Upper lobe of left lung (tissue), 6 donors: ENCODE results near the gene TSPEAR. TPM values are rescaled to one million over a fixed set of nuclear protein-coding genes. Genes with fewer than 3 reads are reported as not detected.
A peak's percentile ranks its signal among the peaks of the same experiment; 100 is the strongest.

Source experiments
- ATAC-seq, 2 donors: fragments of 200-7000 bp; cut with Tn5 transposase; one replicate each; pipeline ENCODE4 v1.9.1; 2022; ENCODE audit warnings: mild to moderate bottlenecking in 2 of 2, moderate library complexity in 2 of 2; ENCODE audit not compliant: low FRiP score in 2 of 2
- DNase-seq, 2 donors: peaks; one replicate each; pipeline ENCODE4 v3.0.0-alpha.2; 2019 to 2020
- H3K27ac ChIP-seq, 4 donors: fragments of 200-600 bp; sonication (generic); one replicate each; pipeline ENCODE4 v1.5.1; 2016 to 2019
- H3K27me3 ChIP-seq, 4 donors: fragments of 200-600 bp; sonication (generic); one replicate each; pipeline ENCODE4 v1.5.1; 2017 to 2019
- H3K36me3 ChIP-seq, 4 donors: fragments of 200-600 bp; sonication (generic); one replicate each; pipeline ENCODE4 v1.5.1; 2016 to 2019
- H3K4me1 ChIP-seq, 4 donors: fragments of 200-600 bp; sonication (generic); one replicate each; pipeline ENCODE4 v1.5.1; 2018 to 2019
- H3K4me3 ChIP-seq, 4 donors: fragments of 200-600 bp; sonication (generic); one replicate each; pipeline ENCODE4 v1.5.1; 2017 to 2019; ENCODE audit warnings: mild to moderate bottlenecking in 2 of 4, moderate library complexity in 1 of 4
- H3K9me3 ChIP-seq, 4 donors: fragments of 200-600 bp; sonication (generic); one replicate each; pipeline ENCODE4 v1.5.1; 2018 to 2019
- CTCF ChIP-seq, 6 experiments: fragments of 450-650 bp in 4 of 6; fragments of 200-600 bp in 2 of 6; sonication (generic) in 2 of 6; IDR thresholded peaks; one replicate each; pipeline ENCODE4 v1.5.1; 2016 to 2019; ENCODE audit warnings: antibody characterized with exemption in 6 of 6
- EP300 ChIP-seq, 4 donors: sonication (generic); formaldehyde crosslinking; IDR thresholded peaks; one replicate each; pipeline ENCODE4 v1.5.1; 2017; ENCODE audit warnings: antibody characterized with exemption in 4 of 4, control low read depth in 2 of 4
- POLR2A ChIP-seq, 4 donors: fragments of 450-650 bp; IDR thresholded peaks; one replicate each; pipeline ENCODE4 v1.5.1; 2016 to 2017; ENCODE audit warnings: antibody characterized with exemption in 4 of 4, mild to moderate bottlenecking in 2 of 4
- POLR2AphosphoS5 ChIP-seq, 2 donors: sonication (generic); formaldehyde crosslinking; IDR thresholded peaks; one replicate each; pipeline ENCODE4 v1.5.1; 2017; ENCODE audit warnings: antibody characterized with exemption in 2 of 2
- WGBS, 2 donors: methylation state at CpG; one replicate each; pipeline ENCODE4 v1.1.5; 2017 to 2018; 5-methylcytosine and 5-hydroxymethylcytosine counted together
- total RNA-seq, 6 donors: library from RNA; depleted of rRNA in 4 of 6; stranded (reverse); fragments of >200 nt in 4 of 6; gene quantifications; one replicate each; pipeline versions ENCODE4 v1.1.0 to v1.2.1, GENCODE V29; 2016 to 2021
- donor health status: DM: no; HTN: no; CAD: no; lungs with moderate emphysema.
- donor health status: DM: no; HTN: yes; CAD: no; lungs with severe emphysema.

The TSPEAR gene
- total RNA-seq, 6 donors from 2014 or later: 0.14 to 0.17 TPM; not detected in 4

GRCh38 chr21:44513389-44514217 lies 197.8 kb downstream of the TSPEAR start:
- no peak for ATAC-seq
- Histone ChIP-seq H3K27ac (no peak overlapping the region), H3K36me3 (no peaks in the 10 kb centered on the region), H3K27me3 (no peaks in the 10 kb centered on the region), H3K9me3 (no peaks in the 10 kb centered on the region), H3K4me1 (peaks cover 0 to 12% (median 10%) of the 10 kb centered on the region in 4 donors), H3K4me3 (no peak overlapping the region)
- DNase-seq: peak in 1 of 2 donors; percentile 64
- TF ChIP-seq POLR2AphosphoS5 (IDR thresholded peaks at IDR 0.05): no peak
- no peak for TF ChIP-seq POLR2A (IDR thresholded peaks at IDR 0.05)
- no peak for TF ChIP-seq EP300 (IDR thresholded peaks at IDR 0.05)
- TF ChIP-seq CTCF (IDR thresholded peaks at IDR 0.05): no peak
- 83% methylated on average over 12 of the region's 15 CpGs; no CpG with 5 or more reads in 1 of the 2 donors for WGBS, 2 donors

- WGBS, 2 donors: 78 to 86% methylated on average over 19 to 21 of the region's 21 CpGs
- no peak for DNase-seq
- no peak for TF ChIP-seq EP300 (IDR thresholded peaks at IDR 0.05)
- Histone ChIP-seq H3K4me1 (peaks cover 0 to 12% (median 10%) of the 10 kb centered on the region in 4 donors), H3K9me3 (no peaks in the 10 kb centered on the region), H3K4me3 (no peak overlapping the region), H3K27me3 (no peaks in the 10 kb centered on the region), H3K27ac (no peak overlapping the region), H3K36me3 (no peaks in the 10 kb centered on the region)
- ATAC-seq: no peak
Observed at GRCh38 chr21:44512496-44513388, 198.6 kb downstream of the TSPEAR start.

DNA sequence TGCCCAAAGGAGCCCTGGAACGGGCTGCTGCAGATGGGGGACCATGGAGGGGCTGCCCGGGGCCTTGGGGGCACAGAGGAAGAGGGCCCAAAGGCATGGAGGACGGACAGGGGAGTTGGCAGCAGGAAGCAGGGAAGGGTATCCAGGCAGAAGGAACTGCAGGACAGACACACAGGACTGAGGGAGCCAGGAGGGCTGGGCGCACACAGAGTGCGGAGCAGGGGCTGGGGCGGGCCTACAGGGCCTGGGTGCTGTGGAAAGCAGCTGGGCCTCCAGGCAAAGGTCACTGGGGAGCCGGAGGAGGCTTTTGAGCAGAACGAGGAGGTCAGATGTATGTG lies 199.5 kb downstream of the TSPEAR start:
- 78 to 85% methylated on average over 8 of the region's 8 CpGs for WGBS, 2 donors
- DNase-seq (peak in 1 of 2 donors; percentile 66), ATAC-seq (no peak)
- no peaks in the 10 kb centered on the region for H3K9me3 ChIP-seq
- H3K27ac ChIP-seq: no peak overlapping the region
- no peaks in the 10 kb centered on the region for H3K36me3 ChIP-seq
- TF ChIP-seq POLR2A (IDR thresholded peaks at IDR 0.05): no peak
- no peak for TF ChIP-seq POLR2AphosphoS5 (IDR thresholded peaks at IDR 0.05)
- TF ChIP-seq EP300 (IDR thresholded peaks at IDR 0.05): no peak
- no peak for TF ChIP-seq CTCF (IDR thresholded peaks at IDR 0.05)
- peaks cover 0 to 12% (median 10%) of the 10 kb centered on the region in 4 donors for H3K4me1 ChIP-seq
- no peaks in the 10 kb centered on the region for H3K27me3 ChIP-seq
- no peak overlapping the region for H3K4me3 ChIP-seq

DNA sequence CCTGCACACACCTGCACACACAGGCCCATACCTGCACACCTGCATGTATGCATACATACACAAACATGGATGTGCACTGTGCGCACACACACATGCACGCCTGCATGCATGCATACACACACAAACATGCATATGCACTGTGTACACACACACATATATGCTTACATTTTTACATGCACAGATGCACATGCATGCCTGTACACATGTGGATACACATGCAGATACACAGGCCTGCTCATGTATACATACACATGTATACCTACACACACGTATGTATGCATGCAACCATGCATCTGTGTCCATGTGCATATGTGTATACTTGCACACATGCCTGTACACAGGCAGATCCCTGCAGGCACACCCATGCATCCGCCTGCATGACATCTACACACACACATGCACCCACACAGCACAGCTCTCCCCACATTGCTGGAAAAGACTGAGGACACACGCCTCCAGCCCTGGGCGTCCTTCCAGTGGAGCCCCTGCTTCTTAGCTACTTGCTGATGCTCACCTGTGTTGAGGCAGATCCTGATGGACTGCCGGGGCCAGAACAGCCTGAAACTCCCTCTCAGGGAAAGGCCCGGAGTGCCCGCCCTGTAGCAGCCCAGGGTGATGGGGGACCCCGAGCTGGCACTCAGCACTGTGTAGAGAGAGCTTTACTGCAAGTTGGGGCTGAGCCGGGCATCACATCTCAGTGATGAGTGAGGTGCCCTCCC lies 200.0 kb downstream of the TSPEAR start:
- no peak for DNase-seq
- Histone ChIP-seq H3K27me3 (no peaks in the 10 kb centered on the region), H3K4me3 (no peak overlapping the region), H3K27ac (no peak overlapping the region), H3K9me3 (no peaks in the 10 kb centered on the region), H3K4me1 (peaks cover 0 to 12% (median 10%) of the 10 kb centered on the region in 4 donors), H3K36me3 (no peaks in the 10 kb centered on the region)
- TF ChIP-seq POLR2A (IDR thresholded peaks at IDR 0.05) (no peak), CTCF (IDR thresholded peaks at IDR 0.05) (no peak), EP300 (IDR thresholded peaks at IDR 0.05) (no peak), POLR2AphosphoS5 (IDR thresholded peaks at IDR 0.05) (no peak)
- WGBS, 2 donors: 82 to 95% methylated on average over 4 to 11 of the region's 11 CpGs
- ATAC-seq: no peak
